Daoy (cell line): ENCODE data around the gene RPL37. TPM values are rescaled to one million over a fixed set of nuclear protein-coding genes. Genes with fewer than 3 reads are reported as not detected.
A peak's percentile ranks its signal among the peaks of the same experiment; 100 is the strongest.
"Not testable (repeated sequence)": the region's sequence is repeated elsewhere in the genome, so short reads cannot be mapped to it uniquely, and the experiment has no call there.

Experiments
- DNase-seq: peaks from one replicate; pipeline ENCODE4 v3.0.0-alpha.2; 2015; ENCODE audit warnings: low read depth
- total RNA-seq: library from RNA; depleted of rRNA; stranded (reverse); fragments of >200 nt; shearing (Covaris generic); gene quantifications from 2 replicates; pipeline ENCODE4 v1.2.3, GENCODE V29; 2014; rRNA removed

The RPL37 gene
- 312 and 606 TPM in 2 replicates for total RNA-seq

DNA sequence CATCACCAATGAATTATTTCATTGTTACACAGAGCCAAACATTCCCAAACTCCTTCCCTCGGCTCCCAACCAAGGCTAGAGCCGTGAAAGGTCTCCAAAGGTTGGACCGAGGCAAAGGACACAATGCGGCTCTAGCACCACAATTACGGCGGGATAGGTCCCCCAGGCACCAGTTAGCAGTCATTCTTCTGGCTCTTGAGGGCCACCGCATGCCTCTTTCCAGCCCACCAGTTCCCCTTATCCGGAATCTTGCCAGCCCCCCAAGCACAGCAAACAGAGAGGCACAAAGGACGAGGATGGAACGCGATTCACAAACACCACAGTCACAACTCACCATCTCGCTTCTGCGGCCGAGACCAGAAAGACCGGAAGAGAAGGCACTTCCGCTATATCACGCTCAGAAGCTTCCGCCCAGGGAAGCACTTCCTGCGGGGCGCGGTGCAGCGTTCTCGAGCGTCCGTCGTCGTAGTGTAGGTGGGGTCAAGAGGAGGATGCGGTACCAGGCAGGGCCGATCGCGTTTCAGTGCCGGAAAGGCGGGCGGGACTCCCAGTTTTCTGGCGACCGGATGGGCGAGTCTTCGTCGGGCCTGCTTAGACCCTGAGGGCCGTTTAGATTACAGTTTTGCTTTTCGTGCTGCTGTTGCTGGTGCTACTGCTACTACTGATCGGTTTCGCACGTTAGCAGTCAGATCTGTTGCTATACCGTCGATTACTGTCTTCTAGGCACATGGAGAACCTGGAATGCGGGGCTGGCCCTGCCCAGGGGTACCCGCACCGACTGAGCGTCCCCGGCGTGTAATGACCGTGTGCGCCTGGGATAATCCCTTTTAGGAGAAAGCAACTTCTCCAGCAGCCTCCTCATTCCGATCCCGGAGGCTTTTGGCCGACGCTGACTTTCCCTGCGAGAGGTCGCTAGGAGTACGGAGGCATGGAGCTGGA lies at the start of gene RPL37:
Gene RPL37 (minus strand): TSS at position 374 of the 939 bp plus-strand sequence. CDS start 37 bp downstream, at position 337.
- DNase-seq = peak; percentile 98

DNA sequence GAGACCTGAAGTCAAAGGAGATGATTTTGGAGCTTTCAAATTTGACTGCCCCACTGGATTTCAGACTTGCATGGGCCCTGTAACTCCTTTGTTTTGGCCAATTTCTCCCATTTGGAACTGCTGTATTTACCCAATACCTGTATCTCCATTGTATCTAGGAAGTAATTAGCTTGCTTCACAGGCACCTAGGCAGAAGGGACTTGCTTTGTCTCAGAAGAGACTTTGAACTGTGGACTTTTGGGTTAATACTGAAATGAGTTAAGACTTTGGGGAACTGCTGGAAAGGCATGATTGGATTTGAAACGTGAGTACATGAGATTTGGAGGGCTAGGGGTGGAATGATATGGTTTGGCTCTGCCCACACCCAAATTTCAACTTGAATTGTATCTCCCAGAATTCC lies 48.0 kb upstream of the RPL37 start:
- not testable (repeated sequence) for DNase-seq

DNA sequence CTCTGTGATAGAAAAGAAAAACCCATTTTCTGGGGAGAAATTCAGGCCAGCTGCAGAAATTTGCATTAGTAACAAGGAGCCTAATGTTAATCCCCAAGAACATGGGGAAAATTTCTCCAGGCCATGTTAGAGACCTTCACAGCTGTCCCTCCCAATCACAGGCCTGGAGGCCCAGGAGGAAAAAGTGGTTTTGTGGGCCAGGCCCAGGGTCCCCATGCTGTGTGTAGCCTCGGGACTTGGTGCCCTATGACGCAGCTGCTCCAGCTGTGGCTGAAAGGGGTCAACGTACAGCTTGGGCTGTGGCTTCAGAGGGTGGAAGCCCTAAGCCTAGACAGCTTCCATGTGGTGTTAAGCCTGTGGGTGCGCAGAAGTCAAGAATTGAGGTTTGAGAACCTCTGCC lies 47.3 kb upstream of the RPL37 start:
- no peak for DNase-seq

DNA sequence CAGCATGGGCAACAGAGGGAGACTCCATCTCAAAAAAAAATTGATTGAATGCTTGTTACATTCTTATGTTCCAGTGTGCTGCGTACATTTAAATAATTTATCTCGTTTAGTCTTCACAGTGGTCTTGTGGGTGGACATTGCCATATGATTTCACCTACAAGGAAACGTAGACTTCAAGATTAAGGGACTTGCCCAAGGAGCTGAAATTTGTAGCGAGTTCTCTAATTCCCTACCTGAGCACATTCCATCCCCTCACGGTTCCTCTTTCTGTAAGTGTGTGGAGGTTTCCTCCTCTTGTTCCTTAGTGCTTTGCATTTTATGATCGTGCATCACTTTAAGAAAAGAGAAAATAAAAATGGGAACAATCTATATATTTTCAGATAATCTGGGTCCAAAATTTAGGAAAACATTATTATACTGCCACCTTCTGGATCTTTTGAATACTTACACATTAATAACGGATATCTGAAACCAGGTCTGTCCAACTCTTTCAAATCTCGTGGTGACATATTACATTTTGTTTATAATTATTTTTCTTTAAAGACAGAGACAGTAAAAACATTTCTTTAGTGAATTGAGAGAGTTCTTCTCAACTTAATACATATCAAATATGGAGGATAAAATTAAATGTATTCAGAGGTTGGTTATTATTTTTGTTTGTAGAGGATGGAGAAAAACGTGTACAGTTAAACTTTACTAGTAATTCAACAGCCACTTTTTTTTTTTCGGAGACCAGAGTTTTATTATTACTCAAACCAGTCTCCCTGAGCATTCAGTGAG lies 44.3 kb upstream of the RPL37 start:
- no peak for DNase-seq

DNA sequence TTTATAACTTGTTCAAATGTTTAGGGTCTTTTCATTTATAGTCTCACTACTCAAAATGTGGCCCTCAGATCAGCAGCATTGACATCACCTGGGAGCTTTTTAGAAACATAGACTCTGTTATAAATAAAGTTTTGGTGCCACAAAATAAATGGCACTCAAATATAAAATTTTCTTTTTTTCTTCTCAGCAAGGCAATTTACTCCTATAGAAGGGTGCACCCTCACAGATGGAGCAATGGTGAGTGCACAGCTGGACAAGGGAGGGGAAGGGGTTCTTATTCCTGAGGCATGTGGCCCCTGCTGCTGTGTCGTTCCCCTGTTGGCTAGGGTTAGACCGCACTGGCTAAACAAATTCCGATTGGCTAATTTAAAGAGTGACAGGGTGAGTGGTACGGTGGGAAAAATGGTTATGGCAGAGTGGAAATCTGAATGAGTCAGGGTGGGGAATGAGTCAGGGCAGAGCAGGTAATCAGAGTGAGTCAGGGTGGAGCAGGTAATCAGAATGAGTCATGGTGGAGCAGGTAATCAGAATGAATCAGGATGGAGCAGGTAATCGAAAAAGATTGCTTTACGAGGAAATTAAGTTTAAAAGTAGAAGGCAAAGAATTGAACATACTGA lies 42.5 kb upstream of the RPL37 start:
- no peak for DNase-seq

DNA sequence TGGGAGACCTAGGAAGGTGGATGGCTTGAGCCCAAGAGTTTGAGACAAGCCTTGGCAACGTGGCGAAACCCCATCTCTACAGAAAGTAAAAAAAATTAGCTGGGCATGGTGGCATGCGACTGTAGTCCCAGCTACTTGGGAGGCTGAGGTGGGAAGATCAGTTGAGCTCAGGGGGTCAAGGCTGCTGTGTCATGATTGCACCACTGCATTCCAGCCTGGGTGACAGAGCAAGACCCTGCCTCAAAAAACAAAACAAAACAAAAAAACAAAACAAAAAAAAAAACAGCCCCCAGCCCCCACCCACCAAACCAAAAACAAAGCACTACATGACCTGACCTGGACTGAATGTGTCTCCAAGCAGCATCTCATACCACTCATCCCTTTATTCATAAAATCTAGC lies 40.9 kb upstream of the RPL37 start:
- DNase-seq = no peak

DNA sequence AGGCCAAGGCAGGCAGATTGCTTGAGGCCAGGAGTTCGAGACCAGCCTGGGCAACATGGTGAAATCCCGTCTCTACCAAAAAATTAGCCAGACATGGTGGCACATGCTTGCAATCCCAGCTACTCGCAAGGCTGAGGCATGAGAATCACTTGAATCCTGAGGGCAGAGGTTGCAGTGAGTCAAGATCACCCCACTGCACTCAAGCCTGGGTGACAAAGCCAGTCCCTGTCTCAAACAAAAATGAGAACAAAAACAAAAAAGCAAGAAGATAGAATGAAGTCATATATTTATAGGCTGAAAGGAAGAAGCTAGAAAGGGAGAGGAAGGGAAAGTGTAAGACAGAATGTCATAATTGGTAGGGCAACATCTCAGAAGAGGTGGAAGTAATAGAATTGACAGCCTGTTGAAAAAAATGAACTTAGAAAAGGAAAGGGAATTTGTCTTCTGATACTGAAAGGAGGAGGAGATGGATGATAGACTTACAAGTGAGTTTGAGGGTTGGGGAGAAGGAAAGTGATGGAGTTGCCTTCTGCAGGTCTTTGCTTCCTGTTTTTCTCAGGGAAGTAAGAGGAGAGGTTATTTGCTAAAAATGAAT lies 38.4 kb upstream of the RPL37 start:
- DNase-seq = no peak

DNA sequence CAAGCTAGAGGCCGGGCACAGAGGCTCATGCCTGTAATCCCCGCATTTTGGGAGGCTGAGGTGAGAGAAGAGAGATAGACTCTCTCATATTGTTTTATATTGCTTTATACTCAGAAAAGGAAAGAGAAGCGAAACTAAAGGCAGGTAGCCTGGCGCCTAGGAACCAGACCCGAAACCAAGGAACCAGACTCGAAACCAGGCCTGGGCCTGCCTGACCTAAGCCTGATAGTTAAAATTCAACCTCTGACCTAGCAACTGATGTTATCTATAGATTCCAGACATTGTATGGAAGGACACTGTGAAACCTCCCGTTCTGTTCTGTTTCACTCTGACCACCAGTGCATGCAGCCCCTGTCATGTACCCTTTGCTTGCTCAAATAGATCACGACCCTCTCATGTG lies 37.2 kb upstream of the RPL37 start:
- not testable (repeated sequence) for DNase-seq

DNA sequence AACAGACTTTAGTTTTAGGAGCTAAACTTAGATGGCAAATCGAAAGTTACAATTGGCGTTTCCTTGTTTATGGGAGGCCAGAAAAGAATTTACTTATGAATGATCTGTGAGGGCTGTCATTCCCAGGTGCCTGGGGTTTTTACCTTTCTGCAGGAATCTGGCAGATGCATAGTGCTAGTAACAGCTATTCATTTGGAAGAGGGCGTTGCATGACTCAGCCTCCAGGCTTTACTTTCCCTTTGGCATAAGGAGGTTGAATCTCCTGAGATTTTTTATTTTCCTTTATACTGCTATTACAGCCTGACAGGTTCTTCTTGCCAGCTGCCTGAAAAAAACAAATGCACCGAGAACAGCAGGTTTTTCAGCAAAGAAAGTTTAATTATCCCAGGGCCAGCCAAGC lies 36.2 kb upstream of the RPL37 start:
- peak; percentile 5 for DNase-seq

DNA sequence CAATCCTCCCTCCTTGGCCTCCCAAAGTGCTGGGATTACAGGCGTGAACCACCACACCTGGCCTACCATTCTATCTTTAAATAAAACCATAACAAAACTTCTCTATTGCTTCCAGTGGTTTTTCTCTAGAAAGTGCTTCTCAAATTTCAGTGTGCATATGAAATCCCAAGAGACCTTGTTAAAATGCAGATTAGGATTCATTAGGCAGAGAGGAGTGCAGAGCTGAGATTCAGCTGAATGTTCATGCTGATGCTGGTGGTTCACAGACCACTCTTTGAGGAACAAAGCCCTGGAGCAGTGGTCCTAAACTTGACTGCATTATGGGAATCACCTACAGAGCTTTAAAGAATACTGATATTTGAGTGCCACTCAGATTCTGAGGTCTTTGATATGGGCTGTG lies 34.4 kb upstream of the RPL37 start:
- DNase-seq = no peak

DNA sequence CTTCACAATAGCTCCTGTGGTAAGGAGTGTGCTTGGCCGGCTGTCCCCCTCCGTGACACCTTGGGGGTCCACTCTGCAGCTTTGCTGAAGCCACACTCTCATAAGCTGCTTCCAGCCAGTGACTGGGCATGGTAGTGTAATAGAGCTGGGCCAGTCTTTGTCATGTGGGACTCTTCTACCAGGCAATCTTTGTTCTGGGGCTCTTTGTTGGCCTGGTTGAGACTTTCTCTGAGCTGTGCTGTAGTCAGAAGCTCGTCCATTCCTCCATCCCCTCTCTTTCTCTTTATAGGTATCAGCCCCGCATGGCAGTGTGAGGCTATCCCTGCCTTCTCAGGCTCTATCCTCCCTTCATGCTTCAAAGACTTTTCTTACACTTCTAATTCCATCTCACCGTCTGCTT lies 31.8 kb upstream of the RPL37 start:
- no peak for DNase-seq

DNA sequence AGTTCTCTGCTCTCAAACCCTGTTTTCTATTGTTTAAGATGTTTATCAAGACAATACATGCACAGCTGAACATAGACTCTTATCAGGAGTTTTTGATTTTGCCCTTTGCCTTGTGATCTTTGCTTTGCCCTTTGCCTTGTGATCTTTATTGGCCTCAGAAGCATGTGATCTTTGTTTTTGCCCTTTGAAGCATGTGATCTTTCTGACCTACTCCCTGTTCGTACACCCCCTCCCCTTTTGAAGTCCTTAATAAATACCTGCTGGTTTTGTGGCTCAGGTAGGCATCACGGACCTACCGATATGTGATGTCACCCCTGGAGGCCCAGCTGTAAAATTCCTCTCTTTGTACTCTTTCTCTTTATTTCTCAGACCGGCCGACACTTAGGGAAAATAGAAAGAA lies 30.0 kb upstream of the RPL37 start:
- DNase-seq = not testable (repeated sequence)

DNA sequence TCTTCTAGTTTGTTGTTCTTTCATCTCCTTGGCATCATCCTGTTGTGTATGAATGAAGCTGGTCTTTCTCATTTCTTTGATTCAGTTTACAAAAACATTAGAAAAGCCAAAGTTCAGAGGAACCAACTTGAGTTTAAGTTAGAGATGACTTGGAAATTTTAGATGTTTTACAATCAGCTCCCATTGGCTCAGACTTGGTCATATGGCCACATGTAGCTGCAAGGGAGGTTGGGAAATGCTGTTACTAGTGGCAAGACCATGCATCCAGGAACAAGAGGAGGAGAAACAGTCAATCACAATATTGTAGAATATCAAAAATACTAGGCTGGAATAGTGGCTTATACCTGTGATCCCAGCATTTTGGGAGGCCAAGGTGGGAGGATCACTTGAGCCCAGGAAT lies 25.7 kb upstream of the RPL37 start:
- DNase-seq = no peak

DNA sequence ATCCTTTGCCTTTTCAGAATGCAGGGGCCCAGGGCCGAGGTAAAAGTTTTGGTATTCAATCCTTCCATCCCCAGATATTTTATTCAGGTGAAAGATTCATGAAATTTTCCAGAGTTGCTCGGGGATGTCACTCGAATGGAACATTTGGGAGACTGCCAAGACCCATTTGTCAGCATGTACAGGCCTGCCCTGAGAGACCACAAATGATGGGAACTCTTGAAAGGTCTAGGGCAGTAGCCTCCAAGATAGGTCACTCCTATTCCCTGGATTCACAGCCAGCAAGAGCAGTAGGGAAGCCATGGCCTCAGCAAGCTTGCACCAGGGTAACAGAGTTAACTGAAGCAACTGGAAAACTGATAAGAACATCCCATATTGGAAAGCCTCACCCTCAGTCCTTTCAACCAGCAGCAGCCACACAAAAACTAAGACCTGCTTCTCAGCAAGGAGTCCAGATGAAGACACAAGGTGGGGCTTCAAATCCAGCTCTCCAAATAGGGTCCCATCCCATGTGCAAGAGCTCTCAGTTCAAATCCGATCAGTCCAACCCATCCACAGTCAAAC lies 18.7 kb upstream of the RPL37 start:
- no peak for DNase-seq

DNA sequence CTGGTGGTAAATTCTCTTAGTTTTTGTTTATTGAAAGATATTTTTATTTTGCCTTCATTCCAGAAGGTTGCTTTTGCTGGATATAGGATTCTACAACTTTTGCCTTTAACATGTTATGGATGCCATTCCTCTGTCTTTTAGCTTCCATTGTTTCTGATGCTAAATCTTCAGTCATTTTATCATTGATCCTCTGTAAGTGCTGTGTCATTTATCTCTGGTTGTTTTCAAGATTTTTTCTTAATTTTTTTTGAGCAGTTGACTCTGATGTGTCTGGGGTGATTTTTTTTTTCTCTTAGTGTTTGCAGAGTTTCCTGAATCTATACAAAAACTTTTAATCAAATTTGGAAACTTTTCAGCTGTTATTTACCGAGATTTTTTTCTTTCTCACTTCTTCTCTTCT lies 12.5 kb upstream of the RPL37 start:
- DNase-seq = no peak

DNA sequence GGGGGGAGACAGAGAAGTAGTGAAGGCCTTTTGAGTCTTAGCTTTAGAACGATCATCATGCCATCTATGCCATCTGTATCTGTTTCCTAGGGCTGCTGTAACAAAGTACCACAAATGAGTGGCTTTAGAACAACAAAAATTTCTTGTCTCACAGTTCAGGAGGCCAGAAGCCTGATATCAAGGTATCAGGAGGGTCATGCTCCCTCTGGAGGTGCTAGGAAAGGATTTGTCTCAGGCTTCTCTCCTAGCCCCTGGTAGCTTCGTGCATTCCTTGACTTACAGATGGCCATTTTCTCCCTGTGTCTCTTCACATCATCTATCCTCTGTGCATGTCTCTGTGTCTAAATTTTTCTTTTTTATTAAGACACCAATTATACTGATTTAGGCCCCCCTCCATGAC lies 11.3 kb upstream of the RPL37 start:
- DNase-seq = no peak

DNA sequence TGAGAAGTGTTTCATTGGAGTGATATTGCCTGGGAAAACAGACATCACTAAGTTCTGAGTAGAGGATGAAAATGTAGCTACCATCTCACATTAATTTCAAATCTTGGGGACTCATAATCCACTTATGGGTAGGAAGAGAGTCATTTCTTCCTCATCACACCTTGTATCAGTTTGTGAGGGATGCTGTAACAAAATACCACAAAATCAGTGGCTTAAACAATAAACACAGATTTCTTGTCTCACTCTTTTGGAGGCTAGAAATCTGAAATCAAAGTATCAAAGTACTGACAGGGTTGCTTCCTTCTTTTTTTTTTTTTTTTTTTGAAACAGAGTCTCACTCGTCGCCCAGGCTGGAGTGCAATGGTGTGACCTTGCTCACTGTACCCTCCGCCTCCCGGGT lies 9.5 kb upstream of the RPL37 start:
- DNase-seq = no peak

DNA sequence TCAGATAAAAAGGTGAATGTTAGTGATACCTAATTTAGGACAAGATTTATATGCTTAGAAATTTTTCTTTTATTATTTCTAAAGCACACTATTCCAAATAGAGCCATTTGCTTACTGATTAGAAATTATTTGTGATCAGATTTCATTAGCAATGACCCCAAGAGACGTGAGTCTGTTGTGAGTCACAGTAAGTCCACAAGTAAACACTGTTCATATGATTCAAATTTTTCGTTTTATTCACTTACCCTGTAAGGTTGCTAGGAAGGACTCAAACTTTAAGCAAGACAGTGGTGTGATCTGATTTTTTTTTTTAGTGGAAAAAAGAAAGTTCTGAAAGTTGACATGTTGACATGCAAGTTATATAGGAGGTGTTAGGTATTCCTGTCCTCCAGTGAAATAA lies 7.3 kb upstream of the RPL37 start:
- DNase-seq = no peak

DNA sequence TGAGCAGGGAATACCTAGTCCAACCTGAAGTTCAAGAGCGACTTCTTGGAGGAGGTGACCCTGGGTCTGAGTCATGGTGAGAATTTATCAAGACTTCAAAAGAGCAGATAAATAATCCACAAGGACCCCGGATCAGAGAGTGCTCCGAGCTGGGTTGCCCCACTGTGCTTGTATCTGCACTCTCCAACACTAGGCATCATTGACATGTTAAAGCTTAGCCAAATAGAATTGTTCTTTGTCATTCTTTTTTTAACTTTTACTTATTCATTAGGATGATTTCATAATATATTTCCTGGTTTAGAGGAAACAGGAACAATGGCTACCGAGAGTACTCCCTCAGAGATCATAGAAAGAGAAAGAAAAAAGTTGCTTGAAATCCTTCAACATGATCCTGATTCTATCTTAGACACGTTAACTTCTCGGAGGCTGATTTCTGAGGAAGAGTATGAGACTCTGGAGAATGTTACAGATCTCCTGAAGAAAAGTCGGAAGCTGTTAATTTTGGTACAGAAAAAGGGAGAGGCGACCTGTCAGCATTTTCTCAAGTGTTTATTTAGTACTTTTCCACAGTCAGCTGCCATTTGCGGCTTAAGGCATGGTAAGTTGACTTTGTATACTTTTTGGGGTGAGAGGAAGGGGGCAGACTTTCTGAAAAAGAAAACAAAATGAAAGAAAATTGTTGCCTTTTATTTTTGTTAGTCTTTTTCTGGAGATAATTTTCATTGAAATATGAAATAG lies 6.2 kb upstream of the RPL37 start, which contains the start of gene CARD6:
Gene CARD6 (plus strand): TSS at position 300 of the 738 bp plus-strand sequence. CDS start 16 bp downstream, at position 316.
- DNase-seq = no peak

DNA sequence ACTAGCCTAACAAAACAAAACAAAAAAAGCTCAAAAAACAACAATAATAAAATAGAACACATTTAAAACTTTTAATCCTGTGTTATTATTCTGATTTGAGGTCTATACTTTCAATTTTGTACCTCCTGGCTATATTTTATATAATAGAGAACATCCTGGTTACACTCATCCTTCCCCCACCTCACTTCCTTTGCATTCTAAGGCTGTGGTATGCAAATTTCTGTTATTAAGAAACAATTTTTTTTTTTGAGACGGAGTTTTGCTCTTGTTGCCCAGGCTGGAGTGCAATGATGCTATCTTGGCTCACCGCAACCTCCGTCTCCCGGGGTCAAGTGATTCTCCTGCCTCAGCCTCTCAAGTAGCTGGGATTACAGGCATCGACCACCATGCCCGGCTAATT lies 3.1 kb upstream of the RPL37 start:
- no peak for DNase-seq

DNA sequence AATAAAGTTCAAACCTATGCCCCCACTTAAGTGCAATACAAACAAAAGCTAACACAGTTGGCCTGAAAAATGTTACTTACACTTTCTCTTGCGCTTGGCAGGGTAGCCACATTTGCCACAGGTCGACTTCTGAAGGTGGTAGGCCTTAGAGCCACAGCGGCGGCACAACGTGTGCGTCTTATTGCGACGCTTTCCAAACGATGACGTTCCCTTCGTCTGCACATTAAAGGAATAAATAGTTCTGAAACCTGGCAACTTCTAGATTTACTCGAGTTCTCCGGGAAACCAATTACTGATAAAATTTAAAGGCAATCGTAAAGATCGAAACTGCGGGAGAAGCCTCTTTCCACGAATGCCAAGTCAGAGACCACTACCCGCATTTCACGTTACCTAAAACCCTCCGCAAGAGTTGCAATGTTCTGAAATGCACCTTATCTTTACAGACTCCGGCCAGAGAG lies 602 bp downstream of the RPL37 start:
- no peak for DNase-seq
